Right renal cortex interstitium (tissue), 3 donors: Measurements from ENCODE around the gene URAD. TPM values are rescaled to one million over a fixed set of nuclear protein-coding genes. Genes with fewer than 3 reads are reported as not detected.

Experiments used
- polyA plus RNA-seq, 3 donors: library from polyadenylated mRNA; unstranded; fragments of 120-200 nt; gene quantifications; one replicate each; pipeline ENCODE4 v1.2.1, GENCODE V29; 2013; ENCODE audit not compliant: insufficient read length in 3 of 3

The URAD gene
- polyA plus RNA-seq, 3 donors, result not detected

Other genes with a start within 250 kb of the URAD start
- not detected for gene GSX1, start 196.2 kb downstream of the URAD start, polyA plus RNA-seq
- gene PDX1, start 68.7 kb downstream of the URAD start, polyA plus RNA-seq, result not detected
- gene CDX2, start 19.4 kb downstream of the URAD start, polyA plus RNA-seq, result not detected
- gene FLT3, start 111.9 kb upstream of the URAD start, polyA plus RNA-seq, result under 1 TPM; 0.25 to 0.39 (median 0.28) TPM
- 10 to 100 TPM; 47.9 to 54.1 (median 49.9) TPM for gene PAN3, start 149.9 kb upstream of the URAD start, polyA plus RNA-seq